Smooth muscle cell (in vitro differentiated cells): Measurements from ENCODE around the gene OR5C1. TPM values are rescaled to one million over a fixed set of nuclear protein-coding genes. Genes with fewer than 3 reads are reported as not detected.
A peak's percentile ranks its signal among the peaks of the same experiment; 100 is the strongest.
"Not testable (repeated sequence)": the region's sequence is repeated elsewhere in the genome, so short reads cannot be mapped to it uniquely, and the experiment has no call there.

Experiments
- DNase-seq: peaks from one replicate; lab custom pipeline; 2025; ENCODE audit not compliant: unreplicated experiment; lab: John Stamatoyannopoulos, UW
- H2AFZ ChIP-seq: fragments of 200-600 bp; sonication (generic); 2 replicates; pipeline ENCODE4 v1.6.0; 2016; ENCODE audit warnings: antibody characterized with exemption, low read depth, mild to moderate bottlenecking
- H3F3A ChIP-seq: fragments of 200-600 bp; sonication (generic); 2 replicates; pipeline ENCODE4 v1.6.0; 2017; ENCODE audit warnings: antibody characterized with exemption, low read depth
- H3K27ac ChIP-seq: fragments of 200-600 bp; sonication (generic); 2 replicates; pipeline ENCODE4 v1.5.1; 2016; ENCODE audit warnings: low read depth, mild to moderate bottlenecking
- H3K27me3 ChIP-seq: fragments of 200-600 bp; sonication (generic); 2 replicates; pipeline ENCODE4 v1.6.1; 2016; ENCODE audit warnings: low read depth, mild to moderate bottlenecking
- H3K36me3 ChIP-seq: fragments of 200-600 bp; sonication (generic); 2 replicates; pipeline ENCODE4 v1.5.1; 2016; ENCODE audit warnings: low read depth
- H3K4me1 ChIP-seq: fragments of 200-600 bp; sonication (generic); 2 replicates; pipeline ENCODE4 v1.5.1; 2016; ENCODE audit warnings: low read depth
- H3K4me2 ChIP-seq: fragments of 200-600 bp; sonication (generic); 2 replicates; pipeline ENCODE4 v1.6.0; 2016; ENCODE audit warnings: mild to moderate bottlenecking
- H3K4me3 ChIP-seq: fragments of 200-600 bp; sonication (generic); 2 replicates; pipeline ENCODE4 v1.5.1; 2016; ENCODE audit warnings: mild to moderate bottlenecking
- H3K79me2 ChIP-seq: fragments of 200-600 bp; sonication (generic); 2 replicates; pipeline ENCODE4 v1.6.0; 2016; ENCODE audit warnings: low read depth, mild to moderate bottlenecking
- H3K9ac ChIP-seq: fragments of 200-600 bp; sonication (generic); 2 replicates; pipeline ENCODE4 v1.6.0; 2016; ENCODE audit warnings: low read depth
- H3K9me3 ChIP-seq: fragments of 200-600 bp; sonication (generic); replicated peaks from 2 replicates; pipeline ENCODE4 v1.5.1; 2016; ENCODE audit warnings: low read depth
- H4K20me1 ChIP-seq: fragments of 200-600 bp; sonication (generic); 2 replicates; pipeline ENCODE4 v1.6.0; 2016; ENCODE audit warnings: low read depth
- CTCF ChIP-seq: fragments of 200-600 bp; sonication (generic); IDR thresholded peaks from 2 replicates; pipeline ENCODE4 v1.5.1; 2017; ENCODE audit warnings: borderline replicate concordance, mild to moderate bottlenecking, antibody characterized with exemption; ENCODE audit not compliant: insufficient read depth, poor library complexity, severe bottlenecking
- WGBS: methylation state at CpG from one replicate; pipeline ENCODE4 v1.1.7; 2016; ENCODE audit warnings: low lambda C conversion rate; 5-methylcytosine and 5-hydroxymethylcytosine counted together
- polyA plus RNA-seq: library from polyadenylated mRNA; unstranded; fragments of >200 nt; fragmentation: Nextera tagmentation; extraction: Ambion mirVana; gene quantifications from 2 replicates; pipeline ENCODE4 v1.2.1, GENCODE V29; 2016
- total RNA-seq: library from RNA; depleted of rRNA; stranded (reverse); fragments of >200 nt; gene quantifications from 2 replicates; pipeline ENCODE4 v1.2.3, GENCODE V29; 2014

Gene OR5C1
- total and polyA plus RNA-seq, 2 experiments from 2014 or later, result not detected

- DNase-seq, result no peak
Observed at GRCh38 chr9:122821278-122821943, 32.7 kb downstream of the OR5C1 start.

GRCh38 chr9:122822056-122822455 is 33.3 kb downstream of the OR5C1 start:
- H3K36me3 ChIP-seq, result peaks cover 12% of the 10 kb centered on the region
- no peak for DNase-seq
- H3K4me3 ChIP-seq, result no peak overlapping the region
- H4K20me1 ChIP-seq, result peaks cover 61% of the 10 kb centered on the region
- no peak overlapping the region for H2AFZ ChIP-seq
- H3K4me1 ChIP-seq, result peaks cover 5% of the 10 kb centered on the region
- 70% methylated on average over 6 of the region's 6 CpGs for WGBS
- H3F3A ChIP-seq, result no peaks in the 10 kb centered on the region
- H3K4me2 ChIP-seq, result no peak overlapping the region
- H3K27ac ChIP-seq, result no peak overlapping the region
- no peaks in the 10 kb centered on the region for H3K27me3 ChIP-seq
- peaks cover 29% of the 10 kb centered on the region for H3K79me2 ChIP-seq
- TF ChIP-seq CTCF, result no peak
- H3K9ac ChIP-seq, result no peak overlapping the region
- no peaks in the 10 kb centered on the region for H3K9me3 ChIP-seq

More at GRCh38 chr9:122821278-122821943, 32.7 kb downstream of the OR5C1 start:
- Histone ChIP-seq H3K36me3 (peaks cover 12% of the 10 kb centered on the region), H3K4me2 (no peak overlapping the region), H3K4me1 (no peaks in the 10 kb centered on the region), H3K9me3 (no peaks in the 10 kb centered on the region), H3K9ac (no peak overlapping the region), H3K27ac (no peak overlapping the region), H3K27me3 (no peaks in the 10 kb centered on the region), H3F3A (no peaks in the 10 kb centered on the region), H3K79me2 (peaks cover 23% of the 10 kb centered on the region), H4K20me1 (peaks cover 54% of the 10 kb centered on the region), H2AFZ (no peak overlapping the region), H3K4me3 (no peak overlapping the region)
- no peak for TF ChIP-seq CTCF
- WGBS, result 84% methylated on average over 7 of the region's 7 CpGs

DNA sequence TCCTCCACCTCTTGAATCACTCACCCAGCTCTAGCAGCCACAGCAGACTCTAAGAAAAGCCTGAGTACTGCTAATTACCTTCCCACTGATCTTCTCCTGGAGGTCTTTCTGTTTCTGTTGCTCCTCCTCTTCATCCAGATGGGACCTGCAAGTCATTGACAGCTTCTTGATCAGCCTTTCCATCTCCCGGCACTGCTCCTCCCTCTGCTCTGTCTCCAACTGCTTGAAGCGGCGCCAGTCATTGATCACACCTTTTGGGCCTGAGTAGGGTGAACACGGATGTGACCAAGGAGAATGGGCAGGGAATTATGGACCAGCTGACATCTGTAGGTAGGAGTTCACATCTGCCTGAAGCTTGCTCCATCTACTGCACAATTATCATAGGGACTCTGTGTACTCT is 34.2 kb downstream of the OR5C1 start:
- 92% methylated on average over 4 of the region's 4 CpGs for WGBS
- peaks cover 10% of the 10 kb centered on the region for H3K4me1 ChIP-seq
- H3K4me3 ChIP-seq, result no peak overlapping the region
- no peak overlapping the region for H3K27ac ChIP-seq
- H2AFZ ChIP-seq, result no peak overlapping the region
- H3K27me3 ChIP-seq, result no peaks in the 10 kb centered on the region
- no peaks in the 10 kb centered on the region for H3K9me3 ChIP-seq
- peaks cover 36% of the 10 kb centered on the region for H3K79me2 ChIP-seq
- no peak for TF ChIP-seq CTCF
- peaks cover 3% of the 10 kb centered on the region for H3F3A ChIP-seq
- no peak for DNase-seq
- H4K20me1 ChIP-seq, result peaks cover 70% of the 10 kb centered on the region
- peaks cover 12% of the 10 kb centered on the region for H3K36me3 ChIP-seq
- H3K4me2 ChIP-seq, result no peak overlapping the region
- H3K9ac ChIP-seq, result no peak overlapping the region

DNA sequence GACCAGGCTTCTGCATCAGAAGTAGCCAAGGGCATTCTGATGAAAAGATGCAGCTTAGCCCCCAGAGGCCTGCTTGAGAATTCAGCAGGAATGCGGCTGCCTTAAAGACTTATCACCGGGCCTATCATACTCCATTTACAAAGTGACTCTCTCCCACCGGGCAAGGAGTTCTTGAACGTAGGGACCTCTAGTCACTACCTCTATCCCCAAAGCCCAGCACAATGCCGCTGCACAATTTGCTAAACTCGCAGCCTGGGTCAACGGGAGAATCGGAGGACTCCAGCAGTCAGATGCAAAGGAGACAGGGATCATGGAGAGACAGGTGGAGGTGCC is 39.0 kb downstream of the OR5C1 start:
- 1% methylated on average over 8 of the region's 8 CpGs for WGBS
- DNase-seq, result no peak
- H3K36me3 ChIP-seq, result no peaks in the 10 kb centered on the region
- peaks cover 6% of the 10 kb centered on the region for H3F3A ChIP-seq
- peak overlapping the region; percentile 68 for H3K27ac ChIP-seq
- H4K20me1 ChIP-seq, result peaks cover 37% of the 10 kb centered on the region
- H3K4me3 ChIP-seq, result peak overlapping the region; percentile 94
- no peak for TF ChIP-seq CTCF
- peak overlapping the region; percentile 89 for H2AFZ ChIP-seq
- H3K4me2 ChIP-seq, result peak overlapping the region; percentile 100
- peaks cover 10% of the 10 kb centered on the region for H3K4me1 ChIP-seq
- no peaks in the 10 kb centered on the region for H3K27me3 ChIP-seq
- H3K79me2 ChIP-seq, result peaks cover 36% of the 10 kb centered on the region
- H3K9ac ChIP-seq, result peak overlapping the region; percentile 85
- no peaks in the 10 kb centered on the region for H3K9me3 ChIP-seq

GRCh38 chr9:122828965-122829284 is 40.2 kb downstream of the OR5C1 start:
- H3K4me3 ChIP-seq, result peak overlapping the region; percentile 94
- 74% methylated on average over 18 of the region's 18 CpGs for WGBS
- peak overlapping the region; percentile 89 for H2AFZ ChIP-seq
- H3K27me3 ChIP-seq, H3F3A ChIP-seq, DNase-seq, H3K9me3 ChIP-seq, H3K36me3 ChIP-seq: not testable (repeated sequence)
- peaks cover 29% of the 10 kb centered on the region for H4K20me1 ChIP-seq
- H3K4me2 ChIP-seq, result peak overlapping the region; percentile 100
- peak overlapping the region; percentile 68 for H3K27ac ChIP-seq
- peaks cover 36% of the 10 kb centered on the region for H3K79me2 ChIP-seq
- H3K9ac ChIP-seq, result peak overlapping the region; percentile 85
- peaks cover 10% of the 10 kb centered on the region for H3K4me1 ChIP-seq
